HepG2 (cell line): ENCODE data around the gene MCOLN1. TPM values are rescaled to one million over a fixed set of nuclear protein-coding genes. Genes with fewer than 3 reads are reported as not detected.

Source experiments
- FLYWCH1 ChIP-seq: sonication (generic); formaldehyde crosslinking; IDR thresholded peaks from 2 replicates; pipeline ENCODE4 v1.8.1; 2023; ENCODE audit warnings: mild to moderate bottlenecking, missing genetic modification reagents
- KLF13 ChIP-seq: sonication (generic); formaldehyde crosslinking; IDR thresholded peaks from 2 replicates; pipeline ENCODE4 v1.4.0; 2020; ENCODE audit warnings: mild to moderate bottlenecking, missing genetic modification reagents
- NCOR1 ChIP-seq: fragments of 200-600 bp; sonication (generic); IDR thresholded peaks from 2 replicates; pipeline ENCODE4 v1.7.0; 2017; ENCODE audit warnings: antibody characterized with exemption, low read length, borderline replicate concordance
- PAF1 ChIP-seq: IDR thresholded peaks from 2 replicates; pipeline ENCODE4 v1.6.1; 2016; ENCODE audit warnings: missing genetic modification reagents, missing compliant biosample characterization
- SALL2 ChIP-seq: sonication (generic); formaldehyde crosslinking; IDR thresholded peaks from 2 replicates; pipeline ENCODE4 v1.8.1; 2023; ENCODE audit warnings: mild to moderate bottlenecking, missing genetic modification reagents, inconsistent platforms
- SP1 ChIP-seq, 2 experiments: fragments of 450-650 bp in 1 of 2; sonication (generic) in 1 of 2; formaldehyde crosslinking in 1 of 2; IDR thresholded peaks; 2 replicates each; pipeline versions ENCODE4 v1.4.0 to v1.6.1; 2016 to 2020; ENCODE audit warnings: missing genetic modification reagents in 1 of 2
- ZC3H4 ChIP-seq: sonication (generic); formaldehyde crosslinking; IDR thresholded peaks from 2 replicates; pipeline ENCODE4 v1.4.0; 2020; ENCODE audit warnings: missing genetic modification reagents, borderline replicate concordance
- ZFP36L2 ChIP-seq: sonication (generic); formaldehyde crosslinking; IDR thresholded peaks from 2 replicates; pipeline ENCODE4 v1.4.0; 2020; ENCODE audit warnings: missing genetic modification reagents
- ZNF136 ChIP-seq: sonication (generic); formaldehyde crosslinking; IDR thresholded peaks from 2 replicates; pipeline ENCODE4 v1.8.1; 2022; ENCODE audit warnings: low read depth, mild to moderate bottlenecking, moderate library complexity, missing genetic modification reagents
- ZNF224 ChIP-seq: sonication (generic); formaldehyde crosslinking; IDR thresholded peaks from 2 replicates; pipeline ENCODE4 v1.5.0; 2020; ENCODE audit warnings: mild to moderate bottlenecking, missing genetic modification reagents
- ZNF7 ChIP-seq: IDR thresholded peaks from 2 replicates; pipeline ENCODE4 v1.6.1; 2016; ENCODE audit warnings: missing biosample characterization, missing genetic modification reagents
- ZNF816 ChIP-seq: sonication (generic); formaldehyde crosslinking; IDR thresholded peaks from 2 replicates; pipeline ENCODE4 v1.8.0; 2022; ENCODE audit warnings: missing genetic modification reagents, mild to moderate bottlenecking, borderline replicate concordance
- ZNF878 ChIP-seq: sonication (generic); formaldehyde crosslinking; IDR thresholded peaks from 2 replicates; pipeline ENCODE4 v1.8.1; 2023; ENCODE audit warnings: mild to moderate bottlenecking, missing genetic modification reagents, moderate library complexity
- polyA plus RNA-seq, 8 experiments: library from polyadenylated mRNA; depleted of rRNA in 3 of 8; stranded (reverse) in 7 of 8; unstranded in 1 of 8; fragments of >200 nt; fragmentation: Illumina TruSeq in 4 of 8; extraction: Trizol in 4 of 8; gene quantifications; 2 replicates each; pipeline versions ENCODE4 v1.2.1 to v1.2.3, GENCODE V29; 2011 to 2016; ENCODE audit warnings: low read depth in 4 of 8, missing spikeins in 1 of 8, mixed read lengths in 1 of 8; ENCODE audit not compliant: insufficient read depth in 1 of 8
- total RNA-seq, 5 experiments: library from RNA; depleted of rRNA; stranded (reverse); fragments of >200 nt; fragmentation: Illumina TruSeq; extraction: Trizol; gene quantifications; 2 replicates each; pipeline ENCODE4 v1.2.3, GENCODE V29; 2016; ENCODE audit warnings: low read depth in 1 of 5
- TF ChIP-seq, protein P1 (sequence below): fragments of 450-650 bp; IDR thresholded peaks from 2 replicates; pipeline ENCODE4 v1.6.1; 2016
- TF ChIP-seq, protein P2 (sequence below): sonication (generic); formaldehyde crosslinking; IDR thresholded peaks from 2 replicates; pipeline ENCODE4 v1.9.0; 2021; ENCODE audit warnings: missing genetic modification reagents, mild to moderate bottlenecking, borderline replicate concordance
- TF ChIP-seq, protein P3 (sequence below): sonication (generic); formaldehyde crosslinking; IDR thresholded peaks from 2 replicates; pipeline ENCODE4 v1.5.0; 2020; ENCODE audit warnings: mild to moderate bottlenecking, low read depth, missing genetic modification reagents, borderline replicate concordance
- TF ChIP-seq, protein P4 (sequence below), 2 experiments: fragments of 450-650 bp in 1 of 2; sonication (generic) in 1 of 2; formaldehyde crosslinking; IDR thresholded peaks; 2 replicates each; pipeline versions ENCODE4 v1.5.0 to v1.8.0; 2020 to 2022; ENCODE audit warnings: mild to moderate bottlenecking in 1 of 2, missing genetic modification reagents in 1 of 2
- TF ChIP-seq, protein P5 (sequence below): sonication (generic); formaldehyde crosslinking; conservative IDR thresholded peaks from 2 replicates; pipeline ENCODE4 v1.4.0; 2020; ENCODE audit warnings: mild to moderate bottlenecking, missing genetic modification reagents, moderate library complexity
- TF ChIP-seq, protein P6 (sequence below): sonication (generic); formaldehyde crosslinking; IDR thresholded peaks from 2 replicates; pipeline ENCODE4 v1.4.0; 2020; ENCODE audit warnings: missing genetic modification reagents

The MCOLN1 gene
- total and polyA plus RNA-seq, 2 of the 13 experiments (the other 11 are each of a cell fraction or from before 2014, with no cell fraction given), result 3.4 to 15.7 TPM

DNA sequence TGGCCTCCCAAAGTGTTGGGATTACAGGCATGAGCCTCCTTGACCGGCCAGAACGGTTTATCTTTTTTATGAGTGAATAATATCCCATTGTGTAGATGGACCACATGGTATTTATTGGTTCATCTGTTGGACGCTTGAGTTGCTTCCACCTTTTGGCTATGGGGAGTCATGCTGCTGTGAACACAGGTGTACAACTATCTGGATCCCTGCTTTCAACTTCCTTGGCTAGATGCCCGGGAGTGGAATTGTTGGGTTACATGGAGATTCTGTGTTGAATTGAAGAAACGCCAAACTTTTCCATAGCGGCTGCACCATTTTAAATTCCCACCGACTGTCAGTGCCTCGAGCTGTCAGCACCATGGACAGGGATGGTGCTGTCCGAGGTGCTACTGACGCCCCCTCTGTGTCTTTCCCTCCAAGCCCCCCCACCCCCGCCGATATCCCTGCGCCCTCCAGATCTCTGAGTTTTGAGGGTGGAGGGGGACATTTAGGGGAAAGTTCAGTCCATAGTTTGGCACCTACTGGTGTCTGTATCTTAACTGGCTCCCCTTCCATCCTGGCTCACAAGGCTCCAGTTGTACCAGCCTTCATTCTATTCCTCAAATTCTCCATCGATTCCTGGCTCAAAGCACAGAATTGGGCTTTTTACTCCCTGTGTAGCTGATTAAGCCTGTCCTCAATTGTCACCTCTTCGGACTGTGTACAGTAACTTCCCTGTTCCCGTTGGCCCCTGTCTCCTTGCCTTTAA lies 40.4 kb downstream of the MCOLN1 start (continued):
- TF ChIP-seq, protein P1, sequence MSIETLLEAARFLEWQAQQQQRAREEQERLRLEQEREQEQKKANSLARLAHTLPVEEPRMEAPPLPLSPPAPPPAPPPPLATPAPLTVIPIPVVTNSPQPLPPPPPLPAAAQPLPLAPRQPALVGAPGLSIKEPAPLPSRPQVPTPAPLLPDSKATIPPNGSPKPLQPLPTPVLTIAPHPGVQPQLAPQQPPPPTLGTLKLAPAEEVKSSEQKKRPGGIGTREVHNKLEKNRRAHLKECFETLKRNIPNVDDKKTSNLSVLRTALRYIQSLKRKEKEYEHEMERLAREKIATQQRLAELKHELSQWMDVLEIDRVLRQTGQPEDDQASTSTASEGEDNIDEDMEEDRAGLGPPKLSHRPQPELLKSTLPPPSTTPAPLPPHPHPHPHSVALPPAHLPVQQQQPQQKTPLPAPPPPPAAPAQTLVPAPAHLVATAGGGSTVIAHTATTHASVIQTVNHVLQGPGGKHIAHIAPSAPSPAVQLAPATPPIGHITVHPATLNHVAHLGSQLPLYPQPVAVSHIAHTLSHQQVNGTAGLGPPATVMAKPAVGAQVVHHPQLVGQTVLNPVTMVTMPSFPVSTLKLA, result no peak
- peak; percentile 96; the same call in 1 of the 2 replicates for TF ChIP-seq ZC3H4
- TF ChIP-seq, protein P2, sequence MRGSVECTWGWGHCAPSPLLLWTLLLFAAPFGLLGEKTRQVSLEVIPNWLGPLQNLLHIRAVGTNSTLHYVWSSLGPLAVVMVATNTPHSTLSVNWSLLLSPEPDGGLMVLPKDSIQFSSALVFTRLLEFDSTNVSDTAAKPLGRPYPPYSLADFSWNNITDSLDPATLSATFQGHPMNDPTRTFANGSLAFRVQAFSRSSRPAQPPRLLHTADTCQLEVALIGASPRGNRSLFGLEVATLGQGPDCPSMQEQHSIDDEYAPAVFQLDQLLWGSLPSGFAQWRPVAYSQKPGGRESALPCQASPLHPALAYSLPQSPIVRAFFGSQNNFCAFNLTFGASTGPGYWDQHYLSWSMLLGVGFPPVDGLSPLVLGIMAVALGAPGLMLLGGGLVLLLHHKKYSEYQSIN (CRISPR knock-in tag), result peak; percentile 96
- TF ChIP-seq ZNF816 (CRISPR knock-in tag), result peak; percentile 95
- TF ChIP-seq ZNF7 (CRISPR knock-in tag), result peak; percentile 92
- peak; percentile 64; the same call in 1 of the 2 replicates for TF ChIP-seq ZNF878 (CRISPR knock-in tag)
- TF ChIP-seq ZFP36L2, result peak; percentile 99
- TF ChIP-seq PAF1 (CRISPR knock-in tag), result no peak
- peak; percentile 91 for TF ChIP-seq SALL2 (CRISPR knock-in tag)
- peak; percentile 90; the same call in 1 of the 2 replicates for TF ChIP-seq FLYWCH1 (CRISPR knock-in tag)
- TF ChIP-seq ZNF224 (CRISPR knock-in tag), result no peak
- TF ChIP-seq, protein P3, sequence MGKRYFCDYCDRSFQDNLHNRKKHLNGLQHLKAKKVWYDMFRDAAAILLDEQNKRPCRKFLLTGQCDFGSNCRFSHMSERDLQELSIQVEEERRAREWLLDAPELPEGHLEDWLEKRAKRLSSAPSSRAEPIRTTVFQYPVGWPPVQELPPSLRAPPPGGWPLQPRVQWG (CRISPR knock-in tag), result peak; percentile 90; the same call in 1 of the 2 replicates
- no peak for TF ChIP-seq ZNF136 (CRISPR knock-in tag)
- no peak for TF ChIP-seq NCOR1
- TF ChIP-seq, protein P4, sequence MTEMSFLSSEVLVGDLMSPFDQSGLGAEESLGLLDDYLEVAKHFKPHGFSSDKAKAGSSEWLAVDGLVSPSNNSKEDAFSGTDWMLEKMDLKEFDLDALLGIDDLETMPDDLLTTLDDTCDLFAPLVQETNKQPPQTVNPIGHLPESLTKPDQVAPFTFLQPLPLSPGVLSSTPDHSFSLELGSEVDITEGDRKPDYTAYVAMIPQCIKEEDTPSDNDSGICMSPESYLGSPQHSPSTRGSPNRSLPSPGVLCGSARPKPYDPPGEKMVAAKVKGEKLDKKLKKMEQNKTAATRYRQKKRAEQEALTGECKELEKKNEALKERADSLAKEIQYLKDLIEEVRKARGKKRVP (CRISPR knock-in tag; IDR thresholded peaks at IDR 0.05), result peak in 1 of 2 experiments; percentile 46; a peak in 1 of 4 replicates
- TF ChIP-seq, protein P5, sequence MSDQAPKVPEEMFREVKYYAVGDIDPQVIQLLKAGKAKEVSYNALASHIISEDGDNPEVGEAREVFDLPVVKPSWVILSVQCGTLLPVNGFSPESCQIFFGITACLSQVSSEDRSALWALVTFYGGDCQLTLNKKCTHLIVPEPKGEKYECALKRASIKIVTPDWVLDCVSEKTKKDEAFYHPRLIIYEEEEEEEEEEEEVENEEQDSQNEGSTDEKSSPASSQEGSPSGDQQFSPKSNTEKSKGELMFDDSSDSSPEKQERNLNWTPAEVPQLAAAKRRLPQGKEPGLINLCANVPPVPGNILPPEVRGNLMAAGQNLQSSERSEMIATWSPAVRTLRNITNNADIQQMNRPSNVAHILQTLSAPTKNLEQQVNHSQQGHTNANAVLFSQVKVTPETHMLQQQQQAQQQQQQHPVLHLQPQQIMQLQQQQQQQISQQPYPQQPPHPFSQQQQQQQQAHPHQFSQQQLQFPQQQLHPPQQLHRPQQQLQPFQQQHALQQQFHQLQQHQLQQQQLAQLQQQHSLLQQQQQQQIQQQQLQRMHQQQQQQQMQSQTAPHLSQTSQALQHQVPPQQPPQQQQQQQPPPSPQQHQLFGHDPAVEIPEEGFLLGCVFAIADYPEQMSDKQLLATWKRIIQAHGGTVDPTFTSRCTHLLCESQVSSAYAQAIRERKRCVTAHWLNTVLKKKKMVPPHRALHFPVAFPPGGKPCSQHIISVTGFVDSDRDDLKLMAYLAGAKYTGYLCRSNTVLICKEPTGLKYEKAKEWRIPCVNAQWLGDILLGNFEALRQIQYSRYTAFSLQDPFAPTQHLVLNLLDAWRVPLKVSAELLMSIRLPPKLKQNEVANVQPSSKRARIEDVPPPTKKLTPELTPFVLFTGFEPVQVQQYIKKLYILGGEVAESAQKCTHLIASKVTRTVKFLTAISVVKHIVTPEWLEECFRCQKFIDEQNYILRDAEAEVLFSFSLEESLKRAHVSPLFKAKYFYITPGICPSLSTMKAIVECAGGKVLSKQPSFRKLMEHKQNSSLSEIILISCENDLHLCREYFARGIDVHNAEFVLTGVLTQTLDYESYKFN (CRISPR knock-in tag), result no peak; the same call in 1 of the 2 replicates
- TF ChIP-seq, protein P6, sequence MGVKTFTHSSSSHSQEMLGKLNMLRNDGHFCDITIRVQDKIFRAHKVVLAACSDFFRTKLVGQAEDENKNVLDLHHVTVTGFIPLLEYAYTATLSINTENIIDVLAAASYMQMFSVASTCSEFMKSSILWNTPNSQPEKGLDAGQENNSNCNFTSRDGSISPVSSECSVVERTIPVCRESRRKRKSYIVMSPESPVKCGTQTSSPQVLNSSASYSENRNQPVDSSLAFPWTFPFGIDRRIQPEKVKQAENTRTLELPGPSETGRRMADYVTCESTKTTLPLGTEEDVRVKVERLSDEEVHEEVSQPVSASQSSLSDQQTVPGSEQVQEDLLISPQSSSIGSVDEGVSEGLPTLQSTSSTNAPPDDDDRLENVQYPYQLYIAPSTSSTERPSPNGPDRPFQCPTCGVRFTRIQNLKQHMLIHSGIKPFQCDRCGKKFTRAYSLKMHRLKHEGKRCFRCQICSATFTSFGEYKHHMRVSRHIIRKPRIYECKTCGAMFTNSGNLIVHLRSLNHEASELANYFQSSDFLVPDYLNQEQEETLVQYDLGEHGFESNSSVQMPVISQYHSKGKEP, result peak; percentile 99
- TF ChIP-seq SP1 (IDR thresholded peaks at IDR 0.05), result no peak
- peak; percentile 69; the same call in 1 of the 2 replicates for TF ChIP-seq SP1 (CRISPR knock-in tag; IDR thresholded peaks at IDR 0.05)
- no peak for TF ChIP-seq KLF13
